Measurements from ENCODE around the gene VAV3.

The VAV3 gene

DNA sequence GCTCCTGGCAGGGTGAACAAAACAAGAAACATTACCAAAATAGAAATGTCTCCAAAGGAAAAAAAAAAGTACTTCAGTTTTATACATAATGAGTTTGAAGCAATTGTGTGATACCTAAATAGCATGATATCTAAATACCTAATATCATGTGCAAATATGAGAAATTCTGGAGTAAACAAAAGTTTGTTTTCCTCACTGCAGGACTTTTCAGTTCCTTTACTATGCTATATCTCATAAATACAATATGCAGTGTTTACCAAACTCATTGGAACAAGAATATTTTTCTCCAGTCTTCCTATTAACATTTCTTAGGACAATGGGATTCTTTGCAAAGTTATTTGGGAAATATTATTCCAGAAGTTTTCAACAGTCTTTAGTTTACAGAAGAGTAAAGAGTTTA, 98.1 kb downstream of the VAV3 start:
- Histone ChIP-seq H2AK5ac (ENCODE audit: low read depth, low read length) (no peak overlapping the region), H4K91ac (ENCODE audit: low read depth, low read length, poor library complexity) (no peak overlapping the region), H2BK5ac (ENCODE audit: low read length) (no peak overlapping the region), H2BK15ac (ENCODE audit: low read length) (no peak overlapping the region), H3K27ac (replicated peaks; ENCODE audit: low read length) (no peak overlapping the region), H3K4me3 (ENCODE audit: low read length in 2 of 2) (no peak overlapping the region), H2AFZ (ENCODE audit: low read length) (no peak overlapping the region), H3K36me3 (replicated peaks in 1 of 2; ENCODE audit: control insufficient read depth in 2 of 2, insufficient read depth in 2 of 2, low read length in 2 of 2) (no peaks in the 10 kb centered on the region), H3K23ac (ENCODE audit: low read depth, low read length, poor library complexity) (no peak overlapping the region), H3K9ac (ENCODE audit: low read depth, low read length, poor library complexity) (no peak overlapping the region), H2BK120ac (ENCODE audit: low read depth, low read length) (no peak overlapping the region), H3K18ac (ENCODE audit: low read length) (no peak overlapping the region), H3K4me2 (ENCODE audit: insufficient read depth, low read length, poor library complexity, severe bottlenecking) (no peak overlapping the region), H3K27me3 (ENCODE audit: control insufficient read depth in 3 of 3, insufficient read depth in 3 of 3, low read depth in 1 of 3, low read length in 3 of 3) (no peaks in the 10 kb centered on the region), H4K8ac (ENCODE audit: low read depth, low read length) (no peak overlapping the region), H3K79me1 (ENCODE audit: low read depth, low read length) (no peaks in the 10 kb centered on the region), H3K9me3 (replicated peaks in 1 of 2; ENCODE audit: control insufficient read depth in 2 of 2, insufficient read depth in 1 of 2, low read depth in 1 of 2, low read length in 2 of 2) (peaks cover 0 to 3% of the 10 kb centered on the region in 2 donors), H3K14ac (ENCODE audit: low read length) (no peak overlapping the region), H3K4me1 (ENCODE audit: control insufficient read depth in 2 of 2, insufficient read depth in 1 of 2, low read depth in 1 of 2, low read length in 2 of 2) (peaks cover 0 to 6% of the 10 kb centered on the region in 2 donors), H2BK12ac (ENCODE audit: low read length) (no peak overlapping the region), H3K4ac (ENCODE audit: low read length) (no peak overlapping the region)
- DNase-seq (ENCODE audit: low spot score): no peak

DNA sequence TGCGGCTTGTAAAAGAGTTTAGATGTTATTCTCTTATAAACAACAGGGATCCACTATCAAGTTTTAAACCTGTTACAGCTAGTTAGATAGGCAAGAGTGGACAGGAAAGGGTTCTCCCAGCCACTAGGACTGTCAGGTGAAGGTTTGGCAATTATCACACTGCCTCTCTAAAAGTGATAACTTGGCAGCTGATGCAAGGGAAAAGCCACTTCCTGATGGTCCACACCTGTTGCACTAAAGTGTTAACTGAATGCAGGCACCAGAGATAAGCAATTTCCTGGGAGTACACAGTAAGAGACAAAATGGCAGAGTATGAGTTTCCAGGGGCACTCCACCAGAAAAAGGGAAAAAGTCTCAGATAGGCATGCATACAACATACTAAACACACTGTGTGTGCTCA, 99.4 kb downstream of the VAV3 start:
- Histone ChIP-seq H2BK15ac (ENCODE audit: low read length) (no peak overlapping the region), H3K4ac (ENCODE audit: low read length) (no peak overlapping the region), H4K91ac (ENCODE audit: low read depth, low read length, poor library complexity) (no peak overlapping the region), H3K4me1 (ENCODE audit: control insufficient read depth in 2 of 2, insufficient read depth in 1 of 2, low read depth in 1 of 2, low read length in 2 of 2) (peaks cover 0 to 6% of the 10 kb centered on the region in 2 donors), H2BK12ac (ENCODE audit: low read length) (no peak overlapping the region), H2AFZ (ENCODE audit: low read length) (no peak overlapping the region), H3K14ac (ENCODE audit: low read length) (no peak overlapping the region), H3K79me1 (ENCODE audit: low read depth, low read length) (no peaks in the 10 kb centered on the region), H2BK120ac (ENCODE audit: low read depth, low read length) (no peak overlapping the region), H2BK5ac (ENCODE audit: low read length) (no peak overlapping the region), H3K9me3 (replicated peaks in 1 of 2; ENCODE audit: control insufficient read depth in 2 of 2, insufficient read depth in 1 of 2, low read depth in 1 of 2, low read length in 2 of 2) (peaks cover 0 to under 1% of the 10 kb centered on the region in 2 donors), H3K9ac (ENCODE audit: low read depth, low read length, poor library complexity) (no peak overlapping the region), H3K18ac (ENCODE audit: low read length) (no peak overlapping the region), H3K27ac (replicated peaks; ENCODE audit: low read length) (no peak overlapping the region), H4K8ac (ENCODE audit: low read depth, low read length) (no peak overlapping the region), H3K23ac (ENCODE audit: low read depth, low read length, poor library complexity) (no peak overlapping the region), H3K4me2 (ENCODE audit: insufficient read depth, low read length, poor library complexity, severe bottlenecking) (no peak overlapping the region), H3K4me3 (ENCODE audit: low read length in 2 of 2) (no peak overlapping the region), H3K27me3 (ENCODE audit: control insufficient read depth in 3 of 3, insufficient read depth in 3 of 3, low read depth in 1 of 3, low read length in 3 of 3) (no peaks in the 10 kb centered on the region), H2AK5ac (ENCODE audit: low read depth, low read length) (no peak overlapping the region), H3K36me3 (replicated peaks in 1 of 2; ENCODE audit: control insufficient read depth in 2 of 2, insufficient read depth in 2 of 2, low read length in 2 of 2) (no peaks in the 10 kb centered on the region)
- no CpG with 5 or more reads among the region's 1 CpG for WGBS, 2 donors (ENCODE audit: extremely low coverage in 2 of 2, insufficient read length in 2 of 2, insufficient replicate concordance in 1 of 2)
- DNase-seq (ENCODE audit: low spot score): no peak

DNA sequence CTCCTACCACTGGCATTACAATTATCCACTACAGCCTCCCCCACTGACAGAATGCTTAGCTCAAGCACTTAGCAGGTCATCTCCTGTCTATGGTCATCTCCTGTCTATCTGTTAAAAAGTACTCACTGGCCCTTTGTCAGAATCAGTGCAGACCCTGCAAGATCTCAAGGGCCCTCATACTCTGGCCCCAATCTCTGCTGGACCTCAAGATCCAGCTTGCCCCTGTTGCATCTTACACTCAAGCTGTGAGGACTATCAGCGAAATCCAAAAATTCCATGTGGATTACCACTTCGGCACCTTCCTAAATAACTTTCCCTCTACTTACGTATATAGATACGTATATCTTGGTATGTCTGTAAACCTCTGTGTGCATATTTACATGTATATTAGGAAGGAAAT, 101.6 kb downstream of the VAV3 start:
- Histone ChIP-seq H2BK12ac (ENCODE audit: low read length) (no peak overlapping the region), H4K8ac (ENCODE audit: low read depth, low read length) (no peak overlapping the region), H3K18ac (ENCODE audit: low read length) (no peak overlapping the region), H3K23ac (ENCODE audit: low read depth, low read length, poor library complexity) (no peak overlapping the region), H2AFZ (ENCODE audit: low read length) (no peak overlapping the region), H3K4me2 (ENCODE audit: insufficient read depth, low read length, poor library complexity, severe bottlenecking) (no peak overlapping the region), H3K4me1 (ENCODE audit: control insufficient read depth in 2 of 2, insufficient read depth in 1 of 2, low read depth in 1 of 2, low read length in 2 of 2) (peaks cover 0 to 8% of the 10 kb centered on the region in 2 donors), H3K79me1 (ENCODE audit: low read depth, low read length) (no peaks in the 10 kb centered on the region), H3K4me3 (ENCODE audit: low read length in 2 of 2) (peak overlapping the region in 1 of 2 donors; percentile 64), H4K91ac (ENCODE audit: low read depth, low read length, poor library complexity) (no peak overlapping the region), H3K36me3 (replicated peaks in 1 of 2; ENCODE audit: control insufficient read depth in 2 of 2, insufficient read depth in 2 of 2, low read length in 2 of 2) (no peaks in the 10 kb centered on the region), H3K27me3 (ENCODE audit: control insufficient read depth in 3 of 3, insufficient read depth in 3 of 3, low read depth in 1 of 3, low read length in 3 of 3) (no peaks in the 10 kb centered on the region), H3K9ac (ENCODE audit: low read depth, low read length, poor library complexity) (no peak overlapping the region), H3K9me3 (replicated peaks in 1 of 2; ENCODE audit: control insufficient read depth in 2 of 2, insufficient read depth in 1 of 2, low read depth in 1 of 2, low read length in 2 of 2) (no peaks in the 10 kb centered on the region), H2BK120ac (ENCODE audit: low read depth, low read length) (no peak overlapping the region), H3K4ac (ENCODE audit: low read length) (no peak overlapping the region), H3K27ac (replicated peaks; ENCODE audit: low read length) (no peak overlapping the region), H2BK5ac (ENCODE audit: low read length) (no peak overlapping the region), H3K14ac (ENCODE audit: low read length) (no peak overlapping the region), H2BK15ac (ENCODE audit: low read length) (no peak overlapping the region), H2AK5ac (ENCODE audit: low read depth, low read length) (no peak overlapping the region)
- WGBS, 2 donors (ENCODE audit: extremely low coverage in 2 of 2, insufficient read length in 2 of 2, insufficient replicate concordance in 1 of 2): no CpG with 5 or more reads among the region's 4 CpGs
- DNase-seq (ENCODE audit: low spot score): no peak

DNA sequence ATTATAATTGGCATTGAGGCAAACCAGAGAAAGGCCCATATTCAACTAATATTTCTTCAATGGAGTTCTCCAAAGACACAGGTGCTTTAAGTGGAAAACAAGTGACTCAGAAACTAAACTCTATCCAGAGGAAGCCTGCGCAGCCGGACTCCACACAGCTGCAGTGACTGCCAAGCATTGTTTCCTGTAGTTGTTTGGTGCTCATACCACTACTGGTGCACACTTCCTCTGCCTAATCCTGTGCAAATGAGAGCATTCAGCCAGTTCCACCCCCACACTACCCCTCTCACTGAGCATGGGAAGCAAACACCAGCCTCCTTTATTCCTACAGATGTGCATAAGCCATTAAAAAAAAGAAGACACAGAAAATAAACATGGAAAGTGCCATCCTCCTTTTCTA, 102.9 kb downstream of the VAV3 start:
- no peak overlapping the region for H2BK120ac ChIP-seq (ENCODE audit: low read depth, low read length)
- no peak overlapping the region for H3K23ac ChIP-seq (ENCODE audit: low read depth, low read length, poor library complexity)
- no peak overlapping the region for H4K8ac ChIP-seq (ENCODE audit: low read depth, low read length)
- no peak overlapping the region for H2BK12ac ChIP-seq (ENCODE audit: low read length)
- H3K4me2 ChIP-seq (ENCODE audit: insufficient read depth, low read length, poor library complexity, severe bottlenecking): no peak overlapping the region
- peaks cover 2 to 3% of the 10 kb centered on the region in 2 donors for H3K4me1 ChIP-seq (ENCODE audit: control insufficient read depth in 2 of 2, insufficient read depth in 1 of 2, low read depth in 1 of 2, low read length in 2 of 2)
- H3K79me1 ChIP-seq (ENCODE audit: low read depth, low read length): no peaks in the 10 kb centered on the region
- no peak for DNase-seq (ENCODE audit: low spot score)
- H2AFZ ChIP-seq (ENCODE audit: low read length): peak overlapping the region; percentile 74
- H3K18ac ChIP-seq (ENCODE audit: low read length): no peak overlapping the region
- no peaks in the 10 kb centered on the region for H3K36me3 ChIP-seq (replicated peaks in 1 of 2; ENCODE audit: control insufficient read depth in 2 of 2, insufficient read depth in 2 of 2, low read length in 2 of 2)
- H3K9me3 ChIP-seq (replicated peaks in 1 of 2; ENCODE audit: control insufficient read depth in 2 of 2, insufficient read depth in 1 of 2, low read depth in 1 of 2, low read length in 2 of 2): no peaks in the 10 kb centered on the region
- no peak overlapping the region for H2BK5ac ChIP-seq (ENCODE audit: low read length)
- H2BK15ac ChIP-seq (ENCODE audit: low read length): no peak overlapping the region
- no peak overlapping the region for H2AK5ac ChIP-seq (ENCODE audit: low read depth, low read length)
- H3K14ac ChIP-seq (ENCODE audit: low read length): no peak overlapping the region
- no peak overlapping the region for H3K4me3 ChIP-seq (ENCODE audit: low read length in 2 of 2)
- no peak overlapping the region for H3K27ac ChIP-seq (replicated peaks; ENCODE audit: low read length)
- WGBS, 2 donors (ENCODE audit: extremely low coverage in 2 of 2, insufficient read length in 2 of 2, insufficient replicate concordance in 1 of 2): no CpG with 5 or more reads among the region's 2 CpGs
- no peaks in the 10 kb centered on the region for H3K27me3 ChIP-seq (ENCODE audit: control insufficient read depth in 3 of 3, insufficient read depth in 3 of 3, low read depth in 1 of 3, low read length in 3 of 3)
- H3K9ac ChIP-seq (ENCODE audit: low read depth, low read length, poor library complexity): no peak overlapping the region
- H4K91ac ChIP-seq (ENCODE audit: low read depth, low read length, poor library complexity): no peak overlapping the region
- no peak overlapping the region for H3K4ac ChIP-seq (ENCODE audit: low read length)
